Heart left ventricle (tissue), 16 donors: ENCODE results near the gene RFTN2. TPM values are rescaled to one million over a fixed set of nuclear protein-coding genes. Genes with fewer than 3 reads are reported as not detected.

ENCODE experiments used
- ATAC-seq, 4 donors: fragments of 200-7000 bp; cut with Tn5 transposase; one replicate each; pipeline ENCODE4 v1.9.1; 2020 to 2022; ENCODE audit warnings: moderate library complexity in 4 of 4, mild to moderate bottlenecking in 3 of 4, moderate number of reproducible peaks in 1 of 4
- DNase-seq, 5 donors: peaks; one replicate each; pipeline ENCODE4 v3.0.0-alpha.2; 2020
- H3K27ac ChIP-seq, 12 donors: fragments of 200-600 bp; sonication (generic) in 4 of 12; one replicate each; pipeline versions ENCODE4 v1.5.0 to v1.8.0; 2016 to 2022; ENCODE audit warnings: mild to moderate bottlenecking in 2 of 12
- H3K27me3 ChIP-seq, 9 donors: fragments of 200-600 bp; sonication (generic) in 2 of 9; one replicate each; pipeline versions ENCODE4 v1.5.1 to v1.8.0; 2016 to 2022; ENCODE audit warnings: mild to moderate bottlenecking in 3 of 9
- H3K36me3 ChIP-seq, 9 donors: fragments of 200-600 bp; sonication (generic) in 2 of 9; one replicate each; pipeline versions ENCODE4 v1.5.0 to v1.8.0; 2018 to 2022; ENCODE audit warnings: mild to moderate bottlenecking in 2 of 9
- H3K4me1 ChIP-seq, 12 donors: fragments of 200-600 bp; sonication (generic) in 4 of 12; one replicate each; pipeline versions ENCODE4 v1.5.0 to v1.8.0; 2016 to 2022; ENCODE audit warnings: mild to moderate bottlenecking in 3 of 12
- H3K4me3 ChIP-seq, 12 donors: fragments of 200-600 bp; sonication (generic) in 4 of 12; one replicate each; pipeline versions ENCODE4 v1.5.0 to v1.8.0; 2017 to 2022; ENCODE audit warnings: mild to moderate bottlenecking in 9 of 12, moderate library complexity in 4 of 12
- H3K9me3 ChIP-seq, 12 donors: fragments of 200-600 bp; sonication (generic) in 4 of 12; one replicate each; pipeline versions ENCODE4 v1.5.0 to v1.8.0; 2016 to 2022; ENCODE audit warnings: mild to moderate bottlenecking in 1 of 12
- CTCF ChIP-seq, 12 donors: fragments of 200-600 bp; sonication (generic) in 4 of 12; IDR thresholded peaks; one replicate each; pipeline versions ENCODE4 v1.5.0 to v1.8.0; 2018 to 2022; ENCODE audit warnings: antibody characterized with exemption in 12 of 12, mild to moderate bottlenecking in 5 of 12
- POLR2A ChIP-seq, 2 donors: fragments of 450-650 bp; IDR thresholded peaks; one replicate each; pipeline ENCODE4 v1.6.1; 2017; ENCODE audit warnings: antibody characterized with exemption in 2 of 2, mild to moderate bottlenecking in 2 of 2, moderate library complexity in 2 of 2
- WGBS, 4 donors: extraction: QIAGEN DNeasy Blood & Tissue Kit in 2 of 4; methylation state at CpG; one replicate each; pipeline versions ENCODE4 v1.1.5 to v1.1.7; 2013 to 2018; 5-methylcytosine and 5-hydroxymethylcytosine counted together
- intact Hi-C, 10 donors: fragments of 100-400 bp; cut with DNase I; formaldehyde crosslinking; loops; one replicate each; pipeline versions ENCODE4 v1.11.1 to v1.14.2; 2022
- polyA plus RNA-seq, 2 donors: library from polyadenylated mRNA; stranded (reverse); fragments of 200-250 nt; gene quantifications; one replicate each; pipeline ENCODE4 v1.2.3, GENCODE V29; 2013
- total RNA-seq, 9 donors: library from RNA; depleted of rRNA in 2 of 9; stranded (reverse); fragments of >200 nt in 2 of 9; fragmentation: NEBNext Ultra II Directional in 3 of 9; extraction: Animal tissue kit (Norgen Biotek cat#: 25700) in 3 of 9; gene quantifications; one replicate each; pipeline versions ENCODE4 v1.1.0 to v1.2.4, GENCODE V29; 2016 to 2023
- donor health status: ischemic (EF 13 %, LVEDD 7.1; RV severe dilation, severe dysfunction).
- donor health status: healthy with polysubstance abuse.
- donor health status: DM: no; HTN: yes; CAD: no.
- donor health status: DM: no; HTN: no; CAD: no.
- donor health status: ischemic (EF 25% LVEDD 6.9; RV normal size, moderate dysfunction).
- donor health status: ischemic (EF 25% LVEDD 5.7; RV mildly dilated, moderate dysfunction).
- donor health status: healthy.
- donor health status: DM: yes; HTN: yes; CAD: no.
- donor health status: ischemic (EF 35%, LVEDD 5.7; RV mildly dilated, moderate dysfunction).
- donor health status: nonischemic (EF 11% LVEDD 7.7; RV severe dilation, severe dysfunction).
- donor health status: DM: yes; HTN: yes; CAD: no.
- donor health status: PGD.
- donor health status: ischemic (EF 29% LVEDD 5.4; RV normal size, mild dysfunction).
- donor health status: nonischemic (EF 23%, LVEDD 6.1; RV moderate dilation, normal function).

The RFTN2 gene
- total and polyA plus RNA-seq, 11 donors, result 1.1 to 10.1 (median 5.0) TPM

GRCh38 chr2:197604117-197604860 lies 71.1 kb downstream of the RFTN2 start:
- ATAC-seq (no peak), DNase-seq (no peak)
- H3K4me3 ChIP-seq, result no peak overlapping the region
- WGBS, 4 donors, result 71 to 91% (median 77%) methylated on average over 1 of the region's 1 CpG
- peaks cover 0 to 11% (median 0%) of the 10 kb centered on the region in 12 donors for H3K9me3 ChIP-seq
- H3K4me1 ChIP-seq, result no peaks in the 10 kb centered on the region
- H3K27ac ChIP-seq, result no peak overlapping the region
- no peaks in the 10 kb centered on the region for H3K27me3 ChIP-seq
- intact Hi-C loops, result loop anchor here in 1 of 10 donors (10.0 kb wide), 1 partner anchor 329 kb away; no protein-coding TSS in a partner anchor
- no peaks in the 10 kb centered on the region for H3K36me3 ChIP-seq
- no peak for TF ChIP-seq CTCF (IDR thresholded peaks at IDR 0.05)
- no peak for TF ChIP-seq POLR2A (IDR thresholded peaks at IDR 0.05)

- Histone ChIP-seq H3K4me3 (no peak overlapping the region), H3K4me1 (peaks cover 0 to 3% (median 0%) of the 10 kb centered on the region in 12 donors), H3K9me3 (peaks cover 0 to 6% (median 0%) of the 10 kb centered on the region in 12 donors), H3K27me3 (no peaks in the 10 kb centered on the region), H3K27ac (no peak overlapping the region), H3K36me3 (no peaks in the 10 kb centered on the region)
- WGBS, 4 donors, result 83 to 88% (median 86%) methylated on average over 2 of the region's 2 CpGs
- DNase-seq (no peak), ATAC-seq (no peak)
- intact Hi-C loops, result loop anchor here in 1 of 10 donors (10.0 kb wide), 1 partner anchor 327 kb away; no protein-coding TSS in a partner anchor
- TF ChIP-seq POLR2A (IDR thresholded peaks at IDR 0.05) (no peak), CTCF (IDR thresholded peaks at IDR 0.05) (no peak)
These were observed 73.7 kb downstream of the RFTN2 start for GRCh38 chr2:197601726-197602125.

GRCh38 chr2:197600306-197600705 lies 75.1 kb downstream of the RFTN2 start:
- Histone ChIP-seq H3K27me3 (no peaks in the 10 kb centered on the region), H3K4me1 (peaks cover 0 to 4% (median 0%) of the 10 kb centered on the region in 12 donors), H3K4me3 (no peak overlapping the region), H3K9me3 (peaks cover 0 to under 1% (median 0%) of the 10 kb centered on the region in 12 donors), H3K36me3 (peaks cover 0 to 6% (median 0%) of the 10 kb centered on the region in 9 donors), H3K27ac (no peak overlapping the region)
- DNase-seq, result no peak
- intact Hi-C loops, result loop anchor here in 1 of 10 donors (10.0 kb wide), 1 partner anchor 326 kb away; no protein-coding TSS in a partner anchor
- ATAC-seq, result no peak
- TF ChIP-seq POLR2A (IDR thresholded peaks at IDR 0.05) (no peak), CTCF (IDR thresholded peaks at IDR 0.05) (no peak)
- WGBS, 4 donors, result 89 to 92% (median 91%) methylated on average over 5 of the region's 5 CpGs

DNA sequence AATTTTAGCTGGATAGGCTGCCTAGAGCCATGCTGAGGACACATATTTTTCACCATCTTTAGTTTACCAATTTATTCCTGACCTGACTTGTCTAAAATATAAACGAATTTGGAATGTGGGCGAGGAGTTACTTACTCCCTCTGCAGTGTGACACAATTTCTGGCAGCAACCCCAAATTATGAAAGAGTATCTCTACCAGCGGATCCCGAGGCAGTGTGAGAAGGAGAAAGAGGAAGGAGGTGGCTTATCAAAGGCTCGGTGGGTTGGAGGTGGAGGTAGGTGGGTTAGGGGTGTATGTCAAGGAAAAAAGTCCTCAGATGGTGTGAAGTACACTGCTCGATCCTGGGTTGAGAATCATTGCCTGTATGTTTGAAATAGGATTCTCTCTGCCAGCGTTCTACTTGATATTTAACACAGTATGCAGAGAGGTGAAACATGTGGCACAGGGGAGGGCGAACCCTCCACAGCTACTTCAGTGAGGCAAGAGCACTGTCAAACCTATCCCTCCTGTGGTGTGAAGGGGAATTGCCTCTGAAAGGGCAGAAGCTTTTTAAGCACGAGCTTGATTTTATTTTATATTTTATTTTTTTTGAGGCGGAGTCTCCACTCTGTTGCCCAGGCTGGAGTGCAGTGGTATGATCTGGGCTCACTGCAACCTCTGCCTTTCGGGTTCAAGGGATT lies 76.0 kb downstream of the RFTN2 start:
- WGBS, 4 donors, result 63 to 71% (median 66%) methylated on average over 11 of the region's 11 CpGs
- peaks cover 0 to 10% (median 6%) of the 10 kb centered on the region in 9 donors for H3K36me3 ChIP-seq
- peak in 1 of 4 donors; percentile 58 for ATAC-seq
- H3K9me3 ChIP-seq, result no peaks in the 10 kb centered on the region
- TF ChIP-seq CTCF (IDR thresholded peaks at IDR 0.05) (peak in 4 of 12 donors; percentile 16 to 28 (median 19)), POLR2A (IDR thresholded peaks at IDR 0.05) (no peak)
- no peaks in the 10 kb centered on the region for H3K27me3 ChIP-seq
- H3K4me1 ChIP-seq, result peaks cover 0 to 4% (median 0%) of the 10 kb centered on the region in 12 donors
- intact Hi-C loops, result no loop called here
- no peak overlapping the region for H3K4me3 ChIP-seq
- H3K27ac ChIP-seq, result no peak overlapping the region
- no peak for DNase-seq
